ENCODE results near the gene DIS3L2. TPM values are rescaled to one million over a fixed set of nuclear protein-coding genes. Genes with fewer than 3 reads are reported as not detected.
"Not testable (repeated sequence)": the region's sequence is repeated elsewhere in the genome, so short reads cannot be mapped to it uniquely, and the experiment has no call there.

Gene DIS3L2
- polyA plus RNA-seq, 3 donors from 2014 or later = 7.6 to 22.5 (median 8.1) TPM

- H3K36me3 Mint-ChIP-seq = no peaks in the 10 kb centered on the region
- no peaks in the 10 kb centered on the region for H3K4me1 Mint-ChIP-seq
- no peaks in the 10 kb centered on the region for H3K9me3 Mint-ChIP-seq
- no peak overlapping the region for H3K4me3 Mint-ChIP-seq
- no peak for DNase-seq
- H3K27ac Mint-ChIP-seq = no peak overlapping the region
- H3K27me3 Mint-ChIP-seq (ENCODE audit: low read depth in 3 of 3) = peaks cover 0 to 5% (median 0%) of the 10 kb centered on the region in 3 donors
Observed at GRCh38 chr2:231934441-231935206, 26.9 kb upstream of the DIS3L2 start.

GRCh38 chr2:231935207-231935524 is 26.3 kb upstream of the DIS3L2 start:
- no peak overlapping the region for H3K27ac Mint-ChIP-seq
- H3K4me3 Mint-ChIP-seq = no peak overlapping the region
- no peaks in the 10 kb centered on the region for H3K9me3 Mint-ChIP-seq
- no peak for DNase-seq
- H3K4me1 Mint-ChIP-seq = no peaks in the 10 kb centered on the region
- H3K27me3 Mint-ChIP-seq (ENCODE audit: low read depth in 3 of 3) = peaks cover 0 to 5% (median 0%) of the 10 kb centered on the region in 3 donors
- no peaks in the 10 kb centered on the region for H3K36me3 Mint-ChIP-seq

GRCh38 chr2:231935815-231936214 is 25.7 kb upstream of the DIS3L2 start:
- no peak for DNase-seq
- Mint-ChIP-seq H3K9me3 (no peaks in the 10 kb centered on the region), H3K4me3 (no peak overlapping the region), H3K4me1 (no peaks in the 10 kb centered on the region), H3K27ac (no peak overlapping the region), H3K36me3 (no peaks in the 10 kb centered on the region), H3K27me3 (ENCODE audit: low read depth in 3 of 3) (peaks cover 0 to 5% (median 0%) of the 10 kb centered on the region in 3 donors)

- Mint-ChIP-seq H3K27ac (no peak overlapping the region), H3K36me3 (no peaks in the 10 kb centered on the region), H3K4me1 (no peaks in the 10 kb centered on the region), H3K4me3 (no peak overlapping the region), H3K27me3 (ENCODE audit: low read depth in 3 of 3) (peaks cover 0 to 5% (median 0%) of the 10 kb centered on the region in 3 donors), H3K9me3 (no peaks in the 10 kb centered on the region)
- DNase-seq = no peak
Observed at GRCh38 chr2:231936491-231936890, 25.0 kb upstream of the DIS3L2 start.

GRCh38 chr2:231937057-231937456 is 24.5 kb upstream of the DIS3L2 start:
- Mint-ChIP-seq H3K27ac (no peak overlapping the region), H3K4me1 (no peaks in the 10 kb centered on the region), H3K27me3 (ENCODE audit: low read depth in 3 of 3) (peaks cover 0 to 5% (median 0%) of the 10 kb centered on the region in 3 donors), H3K4me3 (no peak overlapping the region), H3K36me3 (no peaks in the 10 kb centered on the region), H3K9me3 (no peaks in the 10 kb centered on the region)
- DNase-seq = no peak

GRCh38 chr2:231939022-231939421 is 22.5 kb upstream of the DIS3L2 start:
- H3K4me1 Mint-ChIP-seq = no peaks in the 10 kb centered on the region
- H3K27ac Mint-ChIP-seq = no peak overlapping the region
- no peaks in the 10 kb centered on the region for H3K36me3 Mint-ChIP-seq
- H3K4me3 Mint-ChIP-seq = no peak overlapping the region
- peaks cover 0 to 5% (median 1%) of the 10 kb centered on the region in 3 donors for H3K27me3 Mint-ChIP-seq (ENCODE audit: low read depth in 3 of 3)
- no peaks in the 10 kb centered on the region for H3K9me3 Mint-ChIP-seq
- DNase-seq = no peak

GRCh38 chr2:231940795-231941194 is 20.7 kb upstream of the DIS3L2 start:
- Mint-ChIP-seq H3K9me3 (no peaks in the 10 kb centered on the region), H3K4me1 (no peaks in the 10 kb centered on the region), H3K4me3 (no peak overlapping the region), H3K36me3 (no peaks in the 10 kb centered on the region), H3K27ac (no peak overlapping the region), H3K27me3 (ENCODE audit: low read depth in 3 of 3) (peaks cover 0 to 5% (median 4%) of the 10 kb centered on the region in 3 donors)
- DNase-seq = no peak

- Mint-ChIP-seq H3K36me3 (no peaks in the 10 kb centered on the region), H3K27me3 (ENCODE audit: low read depth in 3 of 3) (peaks cover 0 to 5% (median 4%) of the 10 kb centered on the region in 3 donors), H3K4me3 (no peak overlapping the region), H3K4me1 (no peaks in the 10 kb centered on the region), H3K27ac (no peak overlapping the region), H3K9me3 (no peaks in the 10 kb centered on the region)
- DNase-seq = no peak
Observed at GRCh38 chr2:231941673-231942072, 19.8 kb upstream of the DIS3L2 start.

GRCh38 chr2:231942180-231942579 is 19.3 kb upstream of the DIS3L2 start:
- no peak overlapping the region for H3K27ac Mint-ChIP-seq
- H3K36me3 Mint-ChIP-seq = no peaks in the 10 kb centered on the region
- no peaks in the 10 kb centered on the region for H3K4me1 Mint-ChIP-seq
- peaks cover 0 to 7% (median 4%) of the 10 kb centered on the region in 3 donors for H3K27me3 Mint-ChIP-seq (ENCODE audit: low read depth in 3 of 3)
- no peaks in the 10 kb centered on the region for H3K9me3 Mint-ChIP-seq
- DNase-seq = no peak
- H3K4me3 Mint-ChIP-seq = no peak overlapping the region

GRCh38 chr2:231946241-231946814 is 15.2 kb upstream of the DIS3L2 start:
- Mint-ChIP-seq H3K4me1 (no peaks in the 10 kb centered on the region), H3K9me3 (no peaks in the 10 kb centered on the region), H3K4me3 (no peak overlapping the region), H3K27me3 (ENCODE audit: low read depth in 3 of 3) (peaks cover 0 to 4% (median 4%) of the 10 kb centered on the region in 3 donors), H3K27ac (no peak overlapping the region), H3K36me3 (no peaks in the 10 kb centered on the region)
- no peak for DNase-seq

- not testable (repeated sequence) for H3K27me3 Mint-ChIP-seq (ENCODE audit: low read depth in 3 of 3); DNase-seq; H3K9me3 Mint-ChIP-seq; H3K27ac Mint-ChIP-seq; H3K36me3 Mint-ChIP-seq; H3K4me1 Mint-ChIP-seq; H3K4me3 Mint-ChIP-seq
Observed at GRCh38 chr2:231947112-231947511, 14.4 kb upstream of the DIS3L2 start.

- no peak overlapping the region for H3K4me3 Mint-ChIP-seq
- peaks cover 2 to 4% (median 4%) of the 10 kb centered on the region in 3 donors for H3K27me3 Mint-ChIP-seq (ENCODE audit: low read depth in 3 of 3)
- H3K27ac Mint-ChIP-seq = no peak overlapping the region
- no peak for DNase-seq
- H3K9me3 Mint-ChIP-seq = no peaks in the 10 kb centered on the region
- H3K4me1 Mint-ChIP-seq = no peaks in the 10 kb centered on the region
- no peaks in the 10 kb centered on the region for H3K36me3 Mint-ChIP-seq
Observed at GRCh38 chr2:231947694-231948093, 13.8 kb upstream of the DIS3L2 start.

- Mint-ChIP-seq H3K27ac (no peak overlapping the region), H3K4me1 (no peaks in the 10 kb centered on the region), H3K36me3 (no peaks in the 10 kb centered on the region), H3K27me3 (ENCODE audit: low read depth in 3 of 3) (peaks cover 0 to 16% (median 15%) of the 10 kb centered on the region in 3 donors), H3K4me3 (no peak overlapping the region), H3K9me3 (no peaks in the 10 kb centered on the region)
- no peak for DNase-seq
Observed at GRCh38 chr2:231951452-231952035, 10.0 kb upstream of the DIS3L2 start.

- Mint-ChIP-seq H3K27me3 (ENCODE audit: low read depth in 3 of 3) (peaks cover 0 to 17% (median 13%) of the 10 kb centered on the region in 3 donors), H3K9me3 (no peaks in the 10 kb centered on the region), H3K36me3 (no peaks in the 10 kb centered on the region), H3K4me3 (no peak overlapping the region), H3K27ac (no peak overlapping the region), H3K4me1 (peaks cover 4% of the 10 kb centered on the region in 2 donors)
- no peak for DNase-seq
Observed at GRCh38 chr2:231955758-231956472, 5.6 kb upstream of the DIS3L2 start.
